Measurements from ENCODE around the gene CFAP161.

- TF ChIP-seq CTCF (optimal IDR thresholded peaks at IDR 0.05 in 1 of 3, IDR thresholded peaks at IDR 0.05 in 1 of 3, conservative IDR thresholded peaks at IDR 0.05 in 1 of 3; ENCODE audit: extremely low read depth in 1 of 3, insufficient read depth in 2 of 3, low read length in 3 of 3) (no peak), EZH2 (IDR thresholded peaks at IDR 0.05; ENCODE audit: low read length) (no peak)
Measured at GRCh38 chr15:81088470-81089013, 45.5 kb upstream of the CFAP161 start.
